Activated CD4-positive, alpha-beta T cell treated with anti-CD3 and anti-CD28 coated beads, Interleukin-2, Interleukin-6, amounts not matched to agents 100 ng/mL and 50 ng/mL, durations not matched to agents 16 hours and 8 hours (primary cell): Measurements from ENCODE around the gene IL15RA.
"Not testable (repeated sequence)": the region's sequence is repeated elsewhere in the genome, so short reads cannot be mapped to it uniquely, and the experiment has no call there.

Experiments used
- DNase-seq: peaks from one replicate; pipeline ENCODE4 v3.0.0-alpha.2; 2020

IL15RA gene

DNA sequence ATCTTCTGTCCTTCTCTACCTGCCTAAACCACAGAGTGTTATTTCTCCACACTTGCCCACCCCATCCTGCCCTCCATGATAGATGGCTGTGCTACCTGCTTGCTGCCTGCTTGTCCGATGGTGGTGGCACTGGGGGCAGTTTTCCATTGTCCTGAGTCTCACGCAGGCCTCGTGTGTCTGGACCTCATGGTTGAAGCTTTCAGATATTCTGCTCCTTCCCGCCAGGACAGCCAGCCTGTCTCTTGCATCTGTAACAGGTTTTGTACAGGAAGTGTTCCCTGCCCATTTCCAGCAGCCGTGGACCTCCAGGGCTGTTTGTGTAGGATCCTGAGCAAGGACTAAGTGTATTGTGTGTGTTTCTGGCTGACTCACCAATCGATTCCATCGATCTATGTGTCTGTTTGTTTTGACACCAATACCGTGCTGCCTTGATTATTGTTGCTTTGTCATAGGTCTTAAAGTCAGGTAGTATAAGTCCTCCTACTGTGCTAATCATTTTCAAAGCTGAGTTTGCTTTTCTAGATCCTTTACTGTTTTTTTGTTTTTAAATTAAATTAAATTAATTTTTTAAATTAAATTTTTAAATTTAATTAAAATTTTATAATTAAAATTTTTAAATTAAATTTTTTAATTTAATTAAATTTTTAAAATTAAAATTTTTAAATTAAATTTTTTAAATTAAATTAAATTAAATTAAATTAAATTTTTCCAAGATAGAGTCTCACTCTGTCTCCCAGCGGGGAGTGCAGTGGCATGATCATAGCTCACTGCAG lies 8.5 kb downstream of the IL15RA start:
- no peak for DNase-seq

DNA sequence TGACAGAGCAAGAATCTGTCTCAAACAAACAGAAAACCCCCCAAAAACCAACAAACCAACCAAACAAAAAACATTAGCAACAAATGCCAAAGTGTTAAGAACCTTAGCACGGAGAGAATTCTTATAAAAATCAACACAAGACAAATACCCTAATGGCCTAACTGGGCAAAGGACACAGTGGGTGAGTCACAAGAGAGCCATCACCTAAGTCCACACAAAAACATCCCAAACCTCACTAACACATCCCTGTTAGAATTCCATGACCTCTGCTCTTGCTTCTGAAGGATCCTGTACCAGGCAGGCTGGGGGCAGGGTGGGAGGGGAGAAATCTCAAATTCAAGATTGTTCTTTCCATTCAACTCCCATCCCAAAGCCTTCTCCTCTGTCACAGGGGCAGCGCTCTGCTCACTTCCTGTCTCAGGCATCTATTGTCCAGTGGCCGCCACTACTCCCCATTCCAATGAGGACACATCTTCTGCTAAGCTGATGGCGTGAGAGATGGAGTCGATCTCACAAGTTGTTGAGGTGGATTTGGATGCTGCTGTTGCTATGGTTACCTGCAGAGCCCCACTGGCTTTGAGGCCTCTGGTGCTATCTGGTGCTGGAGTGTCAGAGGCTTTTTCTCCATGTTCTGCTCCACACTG lies 9.2 kb downstream of the IL15RA start:
- no peak for DNase-seq

DNA sequence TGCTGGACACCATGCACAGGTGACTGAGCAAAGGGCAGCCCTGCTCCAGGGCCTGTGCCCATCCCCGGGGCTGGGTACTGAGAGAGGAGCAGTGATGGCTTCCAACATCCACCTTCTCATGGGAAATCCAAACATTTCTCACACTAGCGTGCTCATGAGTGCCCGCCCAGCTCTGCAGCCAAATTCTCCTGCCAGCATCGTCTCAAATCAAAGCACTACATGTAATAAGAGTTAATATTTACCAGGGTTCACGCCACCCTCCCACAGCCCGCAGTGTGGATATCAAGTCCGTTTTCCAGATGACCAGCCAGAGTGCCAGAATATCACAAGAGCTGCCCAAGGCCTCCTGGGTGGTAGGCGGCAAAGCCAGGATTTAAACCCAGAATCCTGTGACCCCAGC lies 12.1 kb downstream of the IL15RA start:
- no peak for DNase-seq

DNA sequence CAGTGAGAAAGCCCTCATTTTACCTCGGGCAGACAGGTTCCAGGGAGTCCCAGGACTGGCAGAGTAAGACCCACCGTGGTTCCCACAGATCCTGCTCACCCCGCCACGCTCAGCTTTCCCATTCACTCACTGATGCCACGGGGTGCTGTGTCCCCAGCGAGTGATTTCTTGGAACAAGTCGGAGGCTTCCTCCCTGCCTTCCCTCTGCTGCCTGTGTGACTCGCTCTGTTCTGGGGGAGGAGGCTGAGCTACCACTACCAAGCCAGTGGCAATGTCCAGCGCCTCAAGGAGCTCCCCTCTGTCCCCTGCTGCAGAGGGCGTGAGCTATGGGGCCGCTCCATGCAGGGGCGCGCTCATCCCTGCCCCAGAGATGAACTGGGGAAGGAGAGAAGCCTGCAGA lies 12.6 kb downstream of the IL15RA start:
- no peak for DNase-seq

DNA sequence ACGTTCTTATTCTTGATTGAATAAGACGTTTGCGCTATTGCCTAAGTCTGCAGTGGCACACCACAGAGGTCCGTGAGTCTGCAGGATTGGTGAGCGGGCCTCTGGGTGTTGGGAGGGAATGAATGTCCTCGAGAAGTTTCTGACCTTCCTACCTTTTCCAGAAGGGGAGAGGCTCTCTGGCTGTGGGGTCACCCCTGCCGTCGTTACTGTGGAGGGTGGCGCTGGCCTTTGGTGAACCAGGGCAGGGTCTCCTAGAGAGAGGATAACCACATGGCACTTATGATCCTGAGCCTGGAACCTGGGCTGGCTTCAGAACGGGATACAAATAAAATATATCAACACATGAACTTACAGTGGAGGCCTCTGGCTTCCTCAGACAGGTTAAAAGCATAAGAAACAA lies 13.8 kb downstream of the IL15RA start:
- DNase-seq: no peak

DNA sequence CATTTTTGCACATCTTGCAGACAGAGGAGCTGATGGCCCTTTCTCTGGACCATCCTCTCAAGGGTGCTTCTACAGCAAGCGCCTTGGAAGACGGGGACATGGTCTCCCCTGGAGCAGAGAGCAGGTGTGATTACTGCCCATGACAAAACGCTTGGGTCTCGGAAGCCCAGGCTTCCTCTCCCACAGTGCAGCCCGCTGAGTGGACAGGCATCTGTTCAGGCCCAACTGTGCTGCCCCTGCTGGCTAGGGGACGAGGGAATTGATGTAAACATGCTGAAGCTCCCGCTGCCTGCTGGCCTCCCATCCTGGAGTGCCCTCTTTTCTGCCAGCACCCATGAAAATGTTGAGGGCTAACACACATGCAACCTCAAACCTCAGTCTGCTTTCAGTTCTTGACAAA lies 14.3 kb downstream of the IL15RA start:
- DNase-seq: no peak

DNA sequence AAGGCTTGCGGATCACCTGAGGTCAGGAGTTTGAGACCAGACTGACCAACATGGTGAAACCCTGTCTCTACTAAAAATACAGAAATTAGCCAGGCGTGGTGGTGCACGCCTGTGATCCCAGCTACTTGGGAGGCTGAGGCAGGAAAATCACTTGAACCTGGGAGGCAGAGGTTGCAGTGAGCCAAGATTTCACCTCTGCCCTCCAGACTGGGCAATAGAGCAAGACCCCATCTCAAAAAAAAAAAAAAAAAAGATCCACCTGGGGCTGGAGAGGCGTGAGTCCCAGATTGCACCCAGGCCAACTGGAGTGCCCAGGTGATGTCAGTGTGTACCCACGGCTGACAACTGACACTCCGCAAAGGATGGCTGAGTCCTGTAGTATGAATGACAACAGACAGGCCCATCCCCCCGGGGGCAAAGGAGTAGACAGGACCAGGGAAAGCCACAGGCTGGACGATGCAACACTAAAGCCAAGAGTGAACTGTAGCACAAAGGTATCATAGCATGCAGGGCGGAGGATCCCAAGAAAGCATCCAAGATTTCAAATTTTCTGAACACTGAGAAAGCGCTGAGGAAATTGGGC lies 14.9 kb downstream of the IL15RA start:
- not testable (repeated sequence) for DNase-seq

DNA sequence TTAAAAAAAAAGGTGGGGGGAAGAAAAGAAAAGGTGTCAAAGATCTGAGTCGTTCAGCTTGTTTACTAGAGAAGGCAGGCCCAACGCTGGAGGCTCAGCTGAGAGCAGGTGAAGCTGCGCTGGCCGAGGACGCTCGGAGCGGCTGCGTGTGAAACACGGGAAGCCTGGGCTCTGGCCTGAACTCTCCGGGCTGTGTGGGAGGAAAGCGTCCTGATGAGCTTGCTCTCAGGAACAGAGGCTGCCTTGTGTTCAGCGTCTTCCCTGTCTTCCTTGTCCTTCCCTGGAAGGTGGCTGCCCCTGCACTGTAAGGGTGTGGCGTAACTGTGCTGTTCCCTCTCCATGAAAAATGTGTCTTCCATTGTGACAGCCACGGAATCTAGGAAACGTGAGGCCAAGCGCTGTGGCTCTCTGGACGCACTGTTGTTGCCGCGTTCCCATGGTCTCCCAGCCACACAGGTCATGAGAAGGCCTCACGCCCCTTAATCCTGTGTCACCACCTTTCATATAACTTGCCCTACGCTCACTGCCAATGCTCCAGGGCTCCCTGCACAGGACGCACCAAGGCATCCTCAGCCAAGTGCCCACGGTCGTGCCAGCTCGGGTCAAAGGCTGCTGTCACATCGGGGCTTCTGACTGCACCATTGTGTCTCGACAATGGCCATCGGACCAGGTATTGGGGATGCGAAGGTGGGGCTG lies 15.8 kb downstream of the IL15RA start:
- no peak for DNase-seq

DNA sequence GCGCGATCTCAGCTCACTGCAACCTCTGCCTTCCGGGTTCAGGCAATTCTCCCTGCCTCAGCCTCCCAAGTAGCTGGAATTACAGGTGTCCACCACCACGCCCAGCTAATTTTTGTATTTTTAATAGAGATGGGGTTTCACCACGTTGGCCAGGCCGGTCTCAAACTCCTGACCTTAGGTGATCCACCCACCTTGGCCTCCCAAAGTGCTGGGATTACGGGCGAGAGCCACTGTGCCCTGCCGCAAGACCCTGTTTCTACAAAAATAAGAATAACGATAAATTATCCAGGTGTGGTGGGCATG lies 16.4 kb downstream of the IL15RA start:
- DNase-seq: not testable (repeated sequence)

DNA sequence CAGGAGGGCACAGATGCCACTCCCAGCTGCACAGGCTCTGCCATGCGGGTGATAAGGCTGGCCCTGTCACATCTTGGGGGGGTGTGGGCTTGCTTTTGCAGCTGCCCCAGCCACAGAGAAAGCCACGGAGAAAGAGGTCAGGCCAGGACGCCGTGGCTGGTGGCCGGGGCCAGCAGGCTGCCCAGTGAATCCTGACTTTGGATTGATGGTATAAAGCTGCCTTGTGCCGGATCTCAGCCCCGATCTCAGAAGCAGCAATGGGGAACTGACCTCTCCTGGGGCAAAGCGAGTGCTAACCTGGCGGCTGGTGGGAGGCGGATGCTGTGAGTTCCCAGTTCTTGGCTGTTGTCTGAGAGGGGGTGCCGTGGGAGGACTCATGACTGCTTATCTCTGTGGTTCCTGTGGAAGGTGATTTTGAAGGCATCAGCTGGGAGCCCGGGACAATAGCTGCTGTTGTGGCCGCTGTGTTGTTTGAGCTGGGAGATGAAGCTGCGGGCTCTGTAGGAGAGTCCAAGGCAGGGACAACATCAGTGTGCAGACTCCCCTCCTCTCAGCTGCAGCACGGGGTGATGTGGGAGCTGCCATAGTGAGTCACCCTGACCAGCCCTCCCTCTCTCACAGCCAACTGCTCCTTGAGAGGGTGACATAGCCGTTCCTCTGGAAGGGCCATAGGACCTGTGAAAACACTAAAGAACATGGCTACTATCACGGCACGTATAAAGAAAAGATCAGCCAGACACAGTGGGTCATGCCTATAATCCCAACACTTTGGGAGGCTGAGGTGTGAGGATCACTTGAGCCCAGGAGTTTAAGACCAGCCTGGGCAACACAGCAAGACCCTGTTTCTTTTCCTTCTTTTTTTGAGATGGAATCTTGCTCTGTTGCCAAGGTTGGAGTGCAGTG lies 17.0 kb downstream of the IL15RA start:
- no peak for DNase-seq

DNA sequence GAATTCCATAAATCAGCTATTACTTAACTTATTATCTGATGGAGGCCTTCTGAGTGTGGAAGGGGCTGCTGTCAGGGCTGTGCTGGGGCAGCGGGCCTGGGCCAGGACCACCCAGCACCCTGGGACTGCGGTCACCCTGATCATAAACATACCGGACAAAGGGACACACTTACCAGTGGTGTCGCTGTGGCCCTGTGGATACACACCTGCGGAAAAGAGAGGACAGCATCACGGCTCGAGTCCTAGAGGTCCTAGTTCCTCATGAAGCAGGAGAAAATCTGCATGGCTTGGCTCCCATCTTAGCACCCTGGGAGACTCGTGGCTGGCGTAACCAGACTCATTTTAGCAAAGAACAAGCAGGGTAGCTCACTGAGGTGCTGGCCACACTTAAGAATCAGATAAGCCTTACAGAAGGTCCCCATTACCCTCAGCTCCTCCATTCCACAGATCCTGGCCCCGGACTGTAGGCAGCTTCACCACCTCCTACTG lies 17.7 kb downstream of the IL15RA start:
- no peak for DNase-seq

DNA sequence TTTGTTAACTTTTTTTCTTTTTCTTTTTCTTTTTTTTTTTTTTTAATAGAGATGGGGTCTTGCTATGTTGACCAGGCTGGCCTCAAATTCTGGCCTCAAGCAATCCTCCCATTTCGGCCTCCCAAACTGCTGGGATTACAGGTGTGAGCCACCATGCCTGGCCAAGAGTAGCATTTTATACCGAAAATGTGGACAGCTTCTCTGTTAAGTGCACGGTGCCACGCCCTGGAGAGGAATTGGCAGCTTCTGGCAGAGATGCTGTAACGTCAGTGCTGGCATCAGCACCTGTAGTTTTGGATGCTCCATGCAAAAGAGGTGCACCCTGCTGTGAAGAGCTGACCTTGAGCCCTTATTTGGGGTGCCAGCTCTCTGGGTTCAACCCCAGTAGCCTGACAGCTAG lies 18.2 kb downstream of the IL15RA start:
- DNase-seq: no peak

DNA sequence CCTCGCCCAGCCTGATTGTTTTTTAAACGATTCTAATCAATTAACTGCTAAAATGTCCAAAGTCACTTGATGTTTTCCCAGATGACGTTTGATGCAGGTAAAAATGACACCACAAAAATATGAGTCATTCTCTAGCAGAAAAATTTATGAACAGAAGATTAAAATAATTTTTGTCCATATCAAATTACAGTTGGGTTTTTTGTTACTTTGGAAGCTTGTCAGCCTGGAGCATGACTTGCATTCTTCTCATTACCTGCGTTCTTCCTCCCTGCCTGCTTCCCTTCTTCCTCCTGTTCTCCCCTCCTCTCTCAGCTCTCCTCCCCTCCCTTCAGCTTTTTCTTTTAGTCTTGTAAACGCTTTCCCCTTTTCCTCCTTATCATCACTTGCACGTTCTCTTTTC lies 18.7 kb downstream of the IL15RA start:
- no peak for DNase-seq

DNA sequence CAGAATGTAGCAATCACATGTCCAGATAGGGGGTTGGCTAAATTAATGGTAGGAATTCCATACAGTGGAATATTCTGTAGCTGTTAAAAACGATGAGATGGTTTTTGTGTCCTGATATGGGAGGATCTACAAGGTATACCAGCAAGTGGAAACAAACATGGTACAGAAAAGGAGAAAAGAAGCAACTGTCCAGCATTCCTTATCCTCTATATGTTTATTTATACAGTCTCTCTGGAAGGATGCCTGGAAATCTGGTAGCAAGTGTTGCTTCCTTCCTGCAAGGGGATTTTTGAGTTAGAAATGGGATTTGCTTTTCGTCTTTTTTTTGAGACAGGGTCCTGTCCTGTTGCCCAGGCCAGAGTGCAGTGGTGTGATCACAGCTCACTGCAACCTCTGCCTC lies 19.3 kb downstream of the IL15RA start:
- DNase-seq: no peak

DNA sequence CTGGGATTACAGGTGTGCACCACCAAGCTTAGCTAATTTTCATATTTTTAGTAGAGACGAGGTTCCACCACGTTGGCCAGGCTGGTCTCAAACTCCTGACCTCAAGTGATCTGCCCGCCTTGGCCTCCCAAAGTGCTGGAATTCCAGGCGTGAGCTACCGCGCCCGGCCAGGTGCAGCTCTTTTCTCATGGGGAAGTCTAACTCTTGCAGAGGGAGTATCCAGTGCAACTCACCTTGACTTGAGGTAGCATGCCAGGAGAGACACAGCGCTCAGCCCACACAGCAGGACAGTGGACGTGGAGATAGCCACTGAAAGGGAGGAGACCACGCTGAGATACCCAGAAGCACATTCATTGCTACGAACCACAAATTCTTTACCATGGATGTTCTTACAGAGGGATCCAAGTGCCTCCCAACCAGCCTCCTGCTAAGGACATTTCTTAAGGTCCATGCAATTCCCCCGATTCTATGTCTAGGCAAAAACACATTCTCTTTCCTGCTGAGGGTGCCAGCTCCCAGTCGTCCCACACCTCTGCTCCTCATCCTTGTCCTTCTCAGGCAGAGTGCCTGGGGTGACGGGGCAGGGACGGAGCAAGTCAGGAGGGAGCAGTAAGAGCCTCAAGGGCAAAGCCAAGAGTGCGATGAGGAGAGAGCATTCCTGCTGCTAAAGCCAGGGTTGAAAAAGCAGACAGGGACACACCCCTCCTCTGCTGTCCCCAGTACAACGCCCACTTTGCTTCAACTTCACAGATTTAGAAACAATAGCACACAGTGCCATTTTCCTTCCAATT lies 21.0 kb downstream of the IL15RA start:
- no peak for DNase-seq

DNA sequence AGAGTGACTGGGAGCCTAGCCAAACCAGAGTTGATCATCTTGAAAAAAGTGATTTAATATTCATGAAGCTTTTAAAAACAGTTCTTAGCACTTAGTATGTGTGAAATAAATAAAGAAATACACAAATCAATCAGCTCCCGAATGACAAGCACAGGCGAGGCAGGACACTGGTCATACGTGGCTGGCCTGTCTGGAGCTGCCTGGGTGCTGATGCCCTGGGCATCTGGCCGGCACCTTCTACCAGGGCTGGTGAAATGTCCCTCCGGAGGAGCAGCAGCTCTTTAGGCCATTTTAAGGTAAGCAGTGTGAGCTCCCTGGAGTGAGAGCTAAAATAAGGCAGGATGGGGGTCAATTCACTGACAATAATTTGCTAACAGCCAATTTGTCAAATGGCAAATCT lies 23.7 kb downstream of the IL15RA start:
- no peak for DNase-seq

DNA sequence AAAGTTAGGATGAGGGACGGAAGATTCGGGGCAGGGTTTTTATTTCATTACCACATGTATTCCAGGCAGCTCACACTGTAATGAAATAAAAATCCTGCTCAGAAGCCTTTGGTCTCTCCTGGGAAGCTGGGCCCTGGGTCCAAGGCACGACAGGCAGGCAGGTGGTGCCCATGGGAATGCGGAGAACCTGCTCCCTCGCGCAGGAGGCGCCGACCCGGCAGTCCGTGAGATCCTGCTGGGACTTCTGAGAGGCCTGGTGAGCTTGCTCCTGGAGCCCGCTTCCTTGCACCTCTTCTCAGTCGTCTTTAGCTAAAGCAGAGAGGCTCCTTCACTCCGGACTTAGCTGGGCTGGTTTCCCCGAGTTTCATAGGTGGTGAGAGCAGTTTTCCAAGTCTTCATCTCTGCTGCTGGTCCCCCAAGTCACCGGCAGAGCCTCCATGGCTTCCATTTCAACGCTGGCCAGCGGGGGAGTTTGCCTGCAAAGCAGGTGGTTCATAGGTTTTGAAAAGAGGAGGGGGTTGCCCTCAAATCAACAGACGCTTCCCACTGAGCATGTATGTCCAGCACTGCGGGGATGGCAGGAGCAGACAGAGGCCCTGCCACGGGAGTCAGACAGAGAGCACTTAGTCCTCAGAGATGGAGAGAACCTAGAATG lies 24.5 kb downstream of the IL15RA start:
- no peak for DNase-seq

DNA sequence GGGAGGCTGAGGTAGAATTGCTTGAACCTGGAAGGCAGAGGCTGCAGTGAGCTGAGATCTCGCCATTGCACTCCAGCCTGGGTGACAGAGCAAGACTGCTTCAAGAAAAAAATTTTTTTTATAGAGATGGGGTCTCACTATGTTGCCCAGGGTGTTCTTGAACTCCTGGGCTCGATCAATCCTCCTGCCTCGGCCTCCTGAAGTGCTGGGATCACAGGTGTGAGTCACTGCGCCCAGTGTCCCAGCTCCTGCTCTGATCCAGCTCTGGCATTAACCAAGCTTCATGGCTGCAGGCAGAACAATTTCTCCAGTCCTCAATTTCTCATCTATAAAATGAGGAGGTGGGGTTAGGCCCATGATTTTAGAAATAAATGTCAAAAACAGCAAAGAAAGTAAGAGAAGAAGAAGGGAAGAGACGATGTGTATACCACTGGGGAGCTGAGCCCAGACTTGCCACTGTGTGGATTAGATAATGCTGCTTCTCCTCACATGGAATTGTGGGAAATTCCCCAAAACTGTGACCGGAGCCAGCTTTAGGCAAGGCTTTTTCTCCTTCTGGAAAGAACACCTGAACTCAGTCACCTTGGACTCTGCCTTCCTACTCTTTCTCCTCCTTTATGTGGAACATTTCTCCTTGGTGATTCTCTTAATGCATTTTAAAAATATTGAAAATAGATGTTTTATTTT lies 25.5 kb downstream of the IL15RA start:
- no peak for DNase-seq

DNA sequence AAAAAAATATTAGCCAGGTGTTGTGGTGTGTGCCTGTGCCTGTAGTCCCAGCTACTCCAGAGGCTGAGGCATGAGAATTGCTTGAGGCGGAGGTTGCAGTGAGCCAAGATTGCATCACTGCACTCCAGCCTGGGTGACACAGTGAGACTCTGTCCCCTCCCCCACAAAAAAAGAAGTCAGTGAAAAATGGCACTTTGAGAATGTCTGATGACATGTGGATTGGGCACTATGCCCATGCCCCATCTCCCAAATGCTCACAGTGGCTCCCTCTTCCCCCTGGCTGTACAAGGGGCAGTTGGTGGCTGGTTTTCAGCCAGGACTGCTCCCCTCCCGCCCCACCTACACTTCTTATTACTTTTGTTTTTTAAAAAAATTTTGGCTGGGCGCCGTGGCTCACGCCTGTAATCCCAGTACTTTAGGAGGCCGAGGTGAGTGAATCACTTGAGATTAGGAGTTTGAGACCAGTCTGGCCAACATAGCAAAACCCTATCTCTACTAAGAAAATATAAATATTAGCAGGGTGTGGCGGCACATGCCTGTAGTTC lies 26.1 kb downstream of the IL15RA start:
- DNase-seq: no peak

DNA sequence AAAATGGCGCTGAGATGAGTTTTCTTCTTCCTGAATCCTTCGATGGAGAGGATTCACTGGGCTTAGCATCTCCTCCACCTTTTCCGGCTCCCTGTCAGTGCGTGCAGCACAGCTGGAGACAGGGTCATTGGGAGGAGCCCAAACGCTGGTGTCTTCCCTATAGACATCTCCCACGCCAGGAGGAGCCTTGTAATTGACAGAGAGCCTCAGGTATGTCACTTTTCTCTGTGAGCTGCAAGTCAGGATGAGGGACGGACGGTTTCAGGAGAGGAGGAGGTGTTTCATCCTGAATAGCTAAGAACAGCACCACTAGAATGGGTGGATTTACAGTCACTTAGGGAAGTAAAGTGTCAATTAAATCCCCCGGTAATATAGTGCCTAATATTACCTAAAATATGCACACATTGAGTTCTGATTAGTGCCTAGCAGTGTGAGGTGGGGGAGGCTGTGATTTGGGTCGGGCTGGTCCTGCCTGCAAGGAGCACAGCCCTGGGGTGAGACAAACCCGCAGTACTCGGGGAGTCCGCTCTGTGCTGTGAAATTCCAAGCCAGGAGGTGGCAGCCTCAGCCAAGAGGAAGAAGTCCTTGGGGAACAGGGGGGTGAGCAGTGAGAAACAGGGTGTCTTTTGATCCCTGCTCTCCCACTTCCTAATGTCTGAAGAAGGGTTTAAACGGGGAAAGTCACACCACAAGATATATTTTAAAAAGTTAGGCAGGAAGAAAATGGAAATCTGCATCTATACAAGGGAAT lies 28.2 kb downstream of the IL15RA start:
- peak; percentile 33 for DNase-seq
